NCI-H345 treated with DMSO at 0.1 percent for 48 hours (cell line): ENCODE measurements around the gene LSMEM2.
A peak's percentile ranks its signal among the peaks of the same experiment; 100 is the strongest.
"Not testable (repeated sequence)": the region's sequence is repeated elsewhere in the genome, so short reads cannot be mapped to it uniquely, and the experiment has no call there.

Experiments used
- DNase-seq: peaks from one replicate; lab custom pipeline; 2025; ENCODE audit not compliant: unreplicated experiment; lab: John Stamatoyannopoulos, UW

The LSMEM2 gene

DNA sequence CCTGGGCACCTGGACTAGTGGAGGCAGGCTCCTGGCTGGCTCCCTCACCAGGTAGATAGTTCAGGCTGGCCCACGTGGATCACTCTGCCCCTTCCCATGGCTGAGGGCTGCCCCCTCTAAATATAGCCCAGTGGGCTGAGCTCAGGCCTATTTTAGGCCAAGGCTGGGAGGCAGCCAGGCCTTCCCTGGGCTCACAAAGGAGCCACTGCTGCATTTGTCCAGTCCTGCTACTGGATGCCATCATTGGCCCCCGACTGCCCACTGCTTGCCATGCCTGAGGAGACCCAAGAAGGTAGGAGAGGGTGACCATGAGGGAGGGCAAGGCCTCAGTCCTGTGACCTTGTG lies at the start of gene LSMEM2:
LSMEM2 (plus strand) TSS at position 208 of the 345 bp plus-strand sequence; CDS start at position 235, 27 bp downstream.
- no peak for DNase-seq

DNA sequence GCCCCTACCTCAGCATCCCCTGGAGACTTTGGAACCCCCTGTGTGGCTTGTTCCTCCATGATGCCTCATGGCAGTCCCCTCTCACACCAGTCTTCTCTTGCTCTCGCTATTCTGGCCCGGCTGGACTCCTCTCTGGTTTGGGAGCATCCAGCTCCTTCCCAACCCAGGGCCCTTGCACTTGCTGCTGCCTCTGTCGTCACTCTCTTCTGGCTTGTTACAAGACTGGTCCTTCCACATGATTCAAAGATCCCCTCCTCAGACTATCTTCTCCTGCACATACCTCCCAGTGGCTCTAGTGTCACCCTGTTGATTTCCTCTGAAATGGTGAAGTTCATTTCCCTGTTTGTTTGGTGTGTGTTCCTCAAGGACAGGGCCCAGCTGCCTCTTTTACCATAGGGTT lies 49.4 kb upstream of the LSMEM2 start:
- no peak for DNase-seq

DNA sequence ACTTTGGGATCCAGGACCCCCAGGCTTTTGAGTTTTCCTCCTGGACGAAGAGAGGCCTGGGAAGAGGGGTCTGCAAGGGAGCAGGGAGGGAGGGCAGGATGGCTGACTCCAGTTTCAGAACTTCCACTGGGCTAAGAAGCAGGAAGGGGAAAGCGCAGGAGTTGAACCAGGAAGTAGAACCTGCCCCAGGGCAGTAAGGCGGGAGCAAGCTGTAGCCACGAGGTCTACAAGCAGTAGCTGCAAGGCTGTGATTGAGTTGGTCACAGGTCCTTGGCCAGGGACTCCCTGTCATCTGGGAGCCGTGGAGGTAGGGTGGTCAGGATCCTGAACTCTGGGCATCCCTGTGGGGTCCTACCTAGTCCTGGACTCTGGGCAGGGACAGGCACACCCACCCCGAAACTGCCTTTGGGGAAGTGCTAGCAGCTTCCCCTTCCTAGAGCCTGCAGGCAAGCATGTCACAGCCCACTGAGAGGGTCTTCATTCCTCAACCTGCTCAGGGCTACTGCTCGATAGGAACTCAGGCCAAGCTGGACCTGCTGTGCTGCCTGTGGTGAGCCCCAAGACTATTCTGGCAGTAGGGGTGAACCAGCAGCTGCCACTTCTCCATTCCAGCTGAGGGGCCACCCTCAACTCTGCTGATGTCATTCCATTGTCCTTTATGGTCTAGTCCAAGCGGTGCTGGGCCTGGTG lies 48.6 kb upstream of the LSMEM2 start:
- DNase-seq: no peak

DNA sequence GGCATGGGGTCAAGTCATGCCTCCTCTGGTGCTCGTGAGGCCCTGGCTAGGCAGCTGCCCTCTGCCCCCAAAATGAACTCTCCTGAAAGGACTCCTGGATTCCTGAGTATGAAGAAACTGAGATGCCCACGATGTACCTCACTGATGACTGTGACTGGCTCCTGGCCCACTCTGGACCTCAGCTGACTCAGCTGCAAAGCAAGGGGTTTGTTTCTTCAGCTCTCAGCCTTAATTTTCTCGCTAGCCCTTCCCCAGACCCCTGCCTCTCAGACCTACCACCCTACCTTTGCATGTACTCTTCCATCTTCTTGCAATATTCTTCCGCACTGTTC lies 48.1 kb upstream of the LSMEM2 start:
- DNase-seq: no peak

DNA sequence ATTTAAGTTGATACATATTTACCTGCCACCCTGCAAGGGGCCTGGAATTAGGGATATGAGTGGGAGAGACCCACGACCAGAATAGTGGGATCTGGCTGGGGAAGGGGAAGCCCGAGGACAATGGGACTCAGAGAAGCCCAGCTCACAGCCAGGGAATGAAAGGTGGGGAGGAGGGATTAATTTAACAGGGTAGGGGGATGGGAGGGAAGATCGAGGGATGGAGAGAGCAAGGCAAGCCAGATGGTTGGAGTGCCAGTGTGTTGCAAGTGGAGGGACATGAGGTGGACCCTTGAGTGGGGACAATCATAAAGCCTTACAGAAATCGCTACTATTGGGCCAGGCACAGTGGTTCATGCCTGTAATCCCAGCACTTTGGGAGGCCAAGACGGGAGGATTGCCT lies 47.3 kb upstream of the LSMEM2 start:
- DNase-seq: no peak

DNA sequence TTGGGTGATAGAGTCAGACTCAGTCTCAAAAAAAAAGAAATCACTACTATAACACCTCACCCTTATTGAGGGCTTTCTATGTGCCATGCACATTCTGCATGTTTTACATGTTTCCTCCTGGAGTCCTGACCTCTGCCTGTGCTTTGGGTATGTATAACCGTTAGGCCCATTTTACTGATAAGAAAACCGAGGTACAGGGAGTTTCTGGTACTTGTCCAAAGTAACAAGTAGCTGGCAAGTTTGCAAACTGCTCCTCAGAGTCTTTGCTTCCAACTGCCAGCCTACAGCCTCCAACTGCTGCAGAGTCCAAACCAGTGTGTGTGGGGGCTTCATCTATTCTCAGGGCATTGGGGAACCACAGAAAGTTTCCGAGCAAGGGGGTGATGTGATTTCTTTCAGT lies 46.6 kb upstream of the LSMEM2 start:
- no peak for DNase-seq

DNA sequence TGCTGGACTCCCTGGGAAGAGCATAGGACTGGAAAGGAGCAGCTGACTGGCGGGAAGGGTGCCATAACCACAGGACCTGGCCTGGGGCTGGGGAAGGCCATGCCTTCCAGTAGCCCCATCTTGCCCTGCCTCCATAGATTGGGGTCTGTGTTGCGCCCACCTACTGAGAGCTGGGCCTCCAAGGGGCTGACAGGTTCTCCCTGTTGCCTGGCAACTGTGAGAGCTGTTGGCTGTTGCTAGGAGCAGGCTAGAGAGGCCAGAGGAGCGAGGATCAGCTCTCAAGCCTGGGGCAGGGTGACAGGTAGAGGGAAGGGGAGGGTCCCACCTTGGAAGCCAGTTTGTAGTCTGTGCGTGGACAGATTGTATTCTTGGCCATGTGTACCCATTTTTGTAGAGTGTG lies 45.7 kb upstream of the LSMEM2 start:
- DNase-seq: no peak

DNA sequence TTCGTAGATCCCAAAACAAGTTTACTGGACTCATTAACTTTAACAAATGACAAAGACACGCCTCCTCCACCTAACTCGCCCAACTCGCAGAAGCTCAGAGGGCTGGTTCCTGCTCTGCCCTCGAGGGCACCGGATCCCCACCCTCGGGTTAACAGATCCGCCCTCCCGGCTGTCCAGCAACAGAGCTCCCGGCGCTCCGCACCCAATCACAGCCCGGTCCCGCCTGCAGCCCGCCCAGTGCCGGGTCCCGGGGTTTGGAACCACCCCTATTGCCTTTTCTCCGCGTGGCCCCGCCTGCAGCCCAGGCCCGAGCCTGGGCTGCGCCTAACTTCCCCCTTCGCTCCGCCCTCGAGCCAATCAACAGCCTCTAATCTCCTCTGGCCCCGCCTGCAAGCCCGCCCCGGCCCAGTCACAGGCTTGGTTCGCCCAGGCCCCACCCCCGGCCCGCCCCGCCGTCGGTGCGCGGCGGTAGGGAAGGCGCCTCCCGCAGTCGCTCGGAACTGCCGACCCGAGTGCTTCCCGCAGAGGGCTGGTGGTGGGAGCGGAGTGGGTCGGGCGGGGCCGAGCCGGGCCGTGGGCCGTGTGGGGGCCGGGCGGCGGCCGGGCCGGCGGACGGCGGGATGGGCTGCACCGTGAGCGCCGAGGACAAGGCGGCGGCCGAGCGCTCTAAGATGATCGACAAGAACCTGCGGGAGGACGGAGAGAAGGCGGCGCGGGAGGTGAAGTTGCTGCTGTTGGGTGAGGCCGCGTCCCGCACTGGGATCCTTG lies 43.0 kb upstream of the LSMEM2 start, which contains the start of gene GNAI2:
GNAI2 (plus strand) TSS at position 489 of the 768 bp plus-strand sequence; CDS start at position 621, 132 bp downstream.
- peak; percentile 85 for DNase-seq

DNA sequence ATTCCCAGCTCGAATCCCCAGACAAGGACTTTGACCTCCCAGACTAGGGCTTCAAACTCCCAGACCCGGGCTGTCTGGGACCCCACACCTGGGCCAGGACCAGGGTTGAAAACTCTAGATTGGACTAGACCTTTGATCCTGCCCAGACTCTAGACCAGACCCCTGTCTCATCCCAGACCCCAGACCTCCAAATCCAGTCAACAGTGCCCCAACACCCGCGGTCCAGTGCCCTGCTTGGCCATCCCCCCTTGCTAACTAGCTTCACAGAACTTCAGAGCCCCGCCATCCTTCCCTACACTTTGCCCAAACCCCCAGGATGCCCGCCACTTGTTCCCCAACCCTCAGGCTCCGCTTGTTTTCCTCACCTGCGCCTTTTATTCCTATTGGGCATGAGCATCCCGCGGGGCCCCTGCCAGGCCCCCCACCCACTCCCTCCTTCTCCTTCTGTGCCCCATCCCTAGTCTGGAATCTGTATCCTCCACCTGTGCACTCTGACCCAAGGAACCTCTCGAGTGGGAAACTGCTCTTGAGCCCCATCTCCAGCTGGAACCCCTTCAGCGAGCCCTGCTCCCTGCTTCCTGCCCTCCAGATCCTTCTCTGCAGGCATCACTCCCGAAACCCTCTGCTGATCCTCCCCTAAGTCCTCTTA lies 42.3 kb upstream of the LSMEM2 start:
- DNase-seq: no peak

DNA sequence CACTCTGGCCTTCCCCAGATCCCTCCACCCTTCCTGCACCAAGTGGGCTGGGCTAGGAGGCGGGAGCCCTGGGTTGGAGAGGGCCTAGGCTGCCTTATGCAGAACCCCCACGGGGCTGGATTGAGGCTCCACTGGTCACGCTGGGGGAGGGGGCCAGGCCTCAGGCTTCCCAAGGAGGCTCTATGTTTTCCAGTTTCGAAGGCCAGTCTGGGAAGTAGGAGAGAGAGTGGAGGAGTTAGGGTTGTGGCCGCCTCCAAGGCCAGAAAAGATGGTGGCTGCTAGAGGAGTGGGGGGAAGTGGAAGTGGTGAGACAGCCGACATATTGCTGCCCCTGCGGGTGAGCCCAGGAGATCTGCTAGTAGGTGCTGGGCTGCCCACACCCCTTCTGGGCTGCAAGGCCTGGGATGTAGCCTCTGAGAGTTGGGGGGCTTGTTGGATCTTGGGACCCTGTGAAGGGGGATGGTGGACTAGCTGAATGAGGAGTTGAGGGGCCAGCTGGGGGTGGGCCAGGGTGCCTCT lies 41.7 kb upstream of the LSMEM2 start:
- DNase-seq: no peak

DNA sequence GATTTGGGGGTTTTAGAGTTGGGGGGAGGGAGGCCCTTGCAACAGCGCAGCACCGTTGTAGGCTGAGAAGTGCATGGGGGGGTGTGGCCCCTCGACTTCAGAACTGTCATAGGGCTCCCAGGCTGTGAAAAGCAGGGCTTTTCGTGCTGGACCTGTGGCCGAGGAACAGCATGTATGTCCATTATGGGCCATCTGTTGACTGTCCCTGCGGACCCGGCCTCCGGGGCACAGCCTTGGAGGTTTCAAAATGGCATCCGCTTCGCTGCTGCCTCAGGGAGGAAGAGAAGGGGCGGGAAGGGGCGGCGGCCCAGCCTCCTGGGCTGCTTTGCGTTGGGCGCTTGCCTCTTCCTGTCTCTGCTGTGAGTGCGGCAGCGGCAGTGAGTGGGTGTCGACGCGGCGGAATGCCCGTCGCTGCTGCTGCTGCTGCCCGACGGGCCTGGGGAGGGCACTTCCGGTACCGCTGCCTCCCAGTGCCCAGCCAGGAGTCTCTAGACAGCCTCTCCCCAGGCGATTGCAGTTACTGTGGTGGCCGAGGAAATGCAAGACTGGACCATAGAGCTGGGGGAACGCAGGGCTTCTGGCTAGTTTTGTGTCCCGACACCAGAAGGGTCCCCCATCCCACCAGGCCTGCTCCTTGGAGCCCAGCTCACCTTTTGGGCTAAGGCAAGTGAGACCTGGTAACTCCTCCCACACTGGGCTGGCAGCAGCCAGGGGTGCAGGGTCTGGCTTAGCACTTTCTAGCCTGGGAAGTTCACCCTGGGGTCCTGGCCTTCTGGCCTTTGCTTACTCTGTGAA lies 40.9 kb upstream of the LSMEM2 start:
- peak; percentile 16 for DNase-seq

DNA sequence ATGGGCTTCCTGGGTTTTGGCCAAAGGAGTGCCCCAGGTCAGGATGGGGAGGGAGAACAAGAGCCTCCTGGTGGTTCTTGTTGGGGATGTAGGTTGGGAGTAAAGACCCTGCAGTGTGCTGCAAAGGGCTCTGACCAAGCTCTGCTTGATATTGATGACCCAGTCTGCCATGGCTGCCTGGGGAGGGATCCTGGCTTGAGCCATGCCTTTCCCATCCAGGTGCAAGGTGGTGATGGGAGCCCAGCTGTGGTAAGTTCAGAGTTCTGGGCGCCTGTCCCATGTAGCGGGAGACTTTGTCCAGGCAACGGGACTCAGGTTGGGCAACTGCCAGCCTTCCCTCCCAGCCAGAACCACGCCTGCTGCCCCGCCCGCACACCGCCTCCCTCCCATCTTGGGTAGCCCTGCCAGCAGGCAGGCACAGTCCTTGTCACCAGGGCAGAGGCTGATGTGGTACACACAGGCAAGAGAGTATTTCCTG lies 40.3 kb upstream of the LSMEM2 start:
- no peak for DNase-seq

DNA sequence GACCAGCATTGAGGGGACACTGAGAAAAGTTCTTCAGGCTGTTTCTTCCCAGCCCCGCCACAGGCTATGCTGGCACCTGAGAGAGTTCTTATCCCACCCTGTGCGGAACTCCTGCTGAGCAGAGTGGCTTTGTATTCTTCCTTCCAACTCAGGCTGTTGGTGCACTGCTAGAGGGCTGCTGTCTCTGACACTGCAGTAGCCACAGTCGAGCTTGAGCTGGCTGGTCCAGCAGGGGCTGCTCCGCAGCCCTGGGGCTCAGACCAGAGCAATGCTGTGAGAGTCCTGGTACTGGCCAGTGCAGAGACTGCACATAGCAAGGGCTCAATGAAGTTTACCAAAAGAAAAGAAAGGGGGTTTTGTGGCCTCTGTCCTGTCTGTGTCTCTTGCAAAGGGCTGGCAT lies 39.2 kb upstream of the LSMEM2 start:
- DNase-seq: no peak

DNA sequence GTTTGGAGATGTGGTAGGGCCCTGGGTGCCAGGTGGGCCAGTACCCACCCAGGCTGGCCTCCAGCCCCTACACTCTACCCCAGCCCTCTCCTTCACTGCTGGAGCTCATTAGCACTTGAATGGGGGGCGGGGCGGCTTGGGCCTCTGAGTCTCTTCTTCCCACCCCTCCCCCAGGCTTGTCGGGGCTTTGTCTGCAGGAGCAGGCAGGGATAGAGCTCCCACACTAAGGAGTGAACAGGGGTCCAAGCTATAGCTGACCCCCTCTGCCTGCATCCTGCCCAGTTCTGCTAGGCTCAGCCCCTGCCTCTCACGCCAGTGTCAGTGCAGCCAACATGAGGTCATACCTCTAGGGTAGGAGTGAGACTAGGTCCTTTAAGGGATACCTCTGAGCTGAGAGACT lies 37.7 kb upstream of the LSMEM2 start:
- peak; percentile 23 for DNase-seq

DNA sequence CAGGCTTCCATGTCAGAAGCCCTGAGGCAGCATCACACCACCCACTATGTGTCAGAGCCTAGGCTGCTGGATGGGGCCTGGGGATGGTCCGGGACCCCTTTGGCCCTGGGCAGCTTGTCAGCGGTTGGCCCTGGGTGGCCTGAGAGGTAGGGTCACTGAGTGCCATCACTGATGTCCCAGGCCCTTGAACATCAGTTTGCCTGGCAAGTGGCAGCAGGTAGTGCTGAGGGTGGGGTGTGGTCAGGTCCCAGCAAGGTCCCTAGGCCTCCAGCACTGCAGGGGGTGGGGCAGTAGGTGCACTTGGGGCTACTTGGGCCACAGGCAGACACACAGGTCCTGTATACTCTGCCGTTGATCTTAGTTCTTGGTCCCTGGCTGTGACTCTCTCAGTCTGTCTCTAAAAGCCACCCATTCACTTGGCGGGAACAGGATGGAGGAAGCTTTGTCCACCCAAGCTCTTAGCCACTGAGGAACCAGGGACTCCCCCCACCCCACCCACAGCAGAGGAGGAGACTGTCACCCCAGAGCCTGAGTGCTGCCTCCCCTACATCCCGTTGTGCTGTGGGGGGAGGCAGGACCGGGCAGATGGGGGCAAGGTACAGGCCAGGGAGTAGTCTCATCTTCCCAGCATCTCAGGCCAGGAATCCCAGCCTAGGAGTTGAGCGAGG lies 37.0 kb upstream of the LSMEM2 start:
- no peak for DNase-seq

DNA sequence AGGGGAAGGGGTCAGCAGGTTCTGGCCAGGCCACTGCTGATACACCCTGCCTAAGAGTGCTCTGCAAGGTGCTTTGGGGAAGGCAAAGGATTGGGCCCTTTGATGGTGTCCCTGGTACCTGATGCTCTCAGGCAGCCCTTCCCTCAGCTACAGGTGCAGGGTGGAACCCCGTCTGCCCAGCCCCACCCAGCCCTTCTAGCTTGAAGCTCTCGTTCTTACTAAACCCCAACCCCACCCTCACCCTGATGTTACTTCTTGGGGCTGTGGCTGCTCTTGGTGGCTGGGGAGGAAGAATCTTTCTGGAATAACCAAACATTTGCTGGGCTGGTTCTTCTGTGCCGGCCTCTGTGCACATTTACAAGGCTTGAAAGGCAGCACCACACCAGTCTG lies 36.5 kb upstream of the LSMEM2 start:
- DNase-seq: no peak

DNA sequence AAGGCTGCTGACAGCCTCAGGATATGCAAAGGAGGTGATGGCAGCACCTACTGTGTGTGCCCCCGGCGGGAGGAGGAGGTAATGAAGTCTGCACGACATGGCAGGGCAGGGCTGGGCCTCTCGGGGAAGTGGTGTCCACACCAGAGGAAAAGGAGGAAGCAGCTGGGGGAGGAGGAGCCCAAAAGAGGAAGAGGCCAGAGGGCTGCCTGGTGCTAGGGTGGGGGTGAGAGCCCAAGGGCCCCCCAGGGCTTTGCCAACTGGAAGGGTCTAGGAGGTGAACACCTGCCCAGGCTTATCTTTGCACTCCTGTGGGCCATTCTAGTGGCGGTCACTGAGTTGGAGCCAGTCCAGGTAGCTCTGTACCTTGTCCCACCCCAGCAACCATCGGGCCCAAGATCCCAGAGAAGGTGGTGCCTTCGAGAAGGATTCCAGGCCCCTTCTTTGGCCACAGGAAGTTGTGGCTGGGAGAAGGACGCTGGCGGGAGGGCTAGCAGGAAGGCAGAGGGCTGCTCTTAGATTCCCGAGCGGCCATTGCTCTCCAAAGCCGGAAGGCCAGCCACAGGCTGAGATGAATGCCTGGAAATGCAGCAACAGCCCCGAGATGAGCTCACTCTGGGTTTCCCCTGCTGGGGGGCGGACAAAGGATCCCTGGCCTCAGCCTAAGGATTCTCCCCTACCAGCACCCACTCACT lies 35.9 kb upstream of the LSMEM2 start:
- no peak for DNase-seq

DNA sequence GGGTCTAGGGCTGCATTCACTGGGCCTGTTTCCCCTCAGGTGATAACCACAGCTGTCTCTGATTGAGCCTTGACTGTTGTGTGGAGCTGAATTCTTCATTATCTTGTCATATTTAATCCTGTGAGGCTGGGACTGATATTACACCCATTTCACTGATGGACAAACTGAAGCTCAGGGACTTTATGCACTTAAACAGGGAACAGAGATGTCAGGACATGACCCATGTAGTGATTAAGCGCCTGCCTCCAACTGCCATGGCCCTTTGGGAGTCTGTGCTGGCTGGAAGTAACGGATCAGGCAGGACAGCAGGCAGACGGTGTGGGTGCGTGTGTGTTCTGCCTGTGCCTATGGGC lies 35.4 kb upstream of the LSMEM2 start:
- no peak for DNase-seq

DNA sequence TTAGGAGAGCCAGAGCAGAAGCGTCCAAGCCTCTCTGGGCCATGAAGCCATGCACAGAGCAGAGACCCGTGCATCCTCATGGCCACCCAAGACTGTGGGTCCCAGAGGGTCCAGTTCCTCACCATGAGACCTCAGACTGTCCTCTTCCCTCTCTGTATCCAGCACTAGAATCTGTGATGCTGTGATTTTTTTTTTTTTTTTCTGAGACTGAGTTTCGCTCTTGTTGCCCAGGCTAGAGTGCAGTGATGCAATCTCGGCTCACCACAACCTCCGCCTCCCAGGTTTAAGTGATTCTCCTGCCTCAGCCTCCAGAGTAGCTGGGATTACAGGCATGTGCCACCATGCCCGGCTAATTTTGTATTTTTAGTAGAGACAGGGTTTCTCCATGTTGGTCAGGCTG lies 34.1 kb upstream of the LSMEM2 start:
- not testable (repeated sequence) for DNase-seq

DNA sequence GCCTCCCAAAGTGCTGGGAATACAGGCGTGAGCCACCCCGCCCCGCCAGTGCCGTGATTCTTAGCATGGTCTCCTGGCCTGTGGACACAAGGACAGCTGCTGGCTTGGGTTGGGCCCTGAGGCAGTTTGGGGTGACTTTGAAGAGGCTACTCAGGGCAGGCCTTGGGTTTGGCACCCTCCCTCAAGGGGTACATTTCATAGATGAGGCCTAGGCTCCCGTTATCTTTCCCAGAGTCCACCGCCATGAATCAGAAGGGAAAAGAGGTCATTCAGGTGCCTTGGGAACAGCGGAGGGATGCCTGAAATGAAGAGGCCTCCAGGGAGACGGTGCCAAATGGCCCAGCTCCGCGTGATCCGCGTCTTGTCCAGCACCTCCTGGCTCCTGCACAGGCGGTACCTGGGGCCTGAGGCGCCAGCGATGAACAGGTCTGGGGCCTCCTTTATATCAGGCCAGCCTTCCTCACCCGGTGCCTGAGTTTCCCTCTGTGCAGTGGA lies 33.6 kb upstream of the LSMEM2 start:
- no peak for DNase-seq
